GM13977 (cell line): ENCODE results near the gene DTWD2.
A peak's percentile ranks its signal among the peaks of the same experiment; 100 is the strongest.

ENCODE experiments used
- DNase-seq: peaks from one replicate; pipeline ENCODE4 v3.0.0; 2012; ENCODE audit warnings: low spot score
- in situ Hi-C: fragments of 300-500 bp; cut with MboI; formaldehyde crosslinking; loops from one replicate; pipeline ENCODE4 v1.12.0; 2022; ENCODE audit warnings: low sequenced_read_pairs, low pct_unique_long_range_greater_than_20kb, mixed read lengths, inconsistent platforms; ENCODE audit not compliant: unreplicated experiment
- TF ChIP-seq, protein P1 (sequence below): IDR thresholded peaks from 2 replicates; pipeline ENCODE4 v1.5.1; 2012; ENCODE audit warnings: mild to moderate bottlenecking, control low read depth; ENCODE audit not compliant: insufficient read depth; ENCODE audit errors: extremely low read depth, missing control alignments

The DTWD2 gene

GRCh38 chr5:118987988-118988865 lies at the start of gene DTWD2:
Gene DTWD2, minus strand, starts transcription at chr5:118988547. Its CDS starts 36 bp downstream, at chr5:118988511.
- in situ Hi-C loops = no loop called here
- DNase-seq = peak; percentile 94
- TF ChIP-seq, protein P1, sequence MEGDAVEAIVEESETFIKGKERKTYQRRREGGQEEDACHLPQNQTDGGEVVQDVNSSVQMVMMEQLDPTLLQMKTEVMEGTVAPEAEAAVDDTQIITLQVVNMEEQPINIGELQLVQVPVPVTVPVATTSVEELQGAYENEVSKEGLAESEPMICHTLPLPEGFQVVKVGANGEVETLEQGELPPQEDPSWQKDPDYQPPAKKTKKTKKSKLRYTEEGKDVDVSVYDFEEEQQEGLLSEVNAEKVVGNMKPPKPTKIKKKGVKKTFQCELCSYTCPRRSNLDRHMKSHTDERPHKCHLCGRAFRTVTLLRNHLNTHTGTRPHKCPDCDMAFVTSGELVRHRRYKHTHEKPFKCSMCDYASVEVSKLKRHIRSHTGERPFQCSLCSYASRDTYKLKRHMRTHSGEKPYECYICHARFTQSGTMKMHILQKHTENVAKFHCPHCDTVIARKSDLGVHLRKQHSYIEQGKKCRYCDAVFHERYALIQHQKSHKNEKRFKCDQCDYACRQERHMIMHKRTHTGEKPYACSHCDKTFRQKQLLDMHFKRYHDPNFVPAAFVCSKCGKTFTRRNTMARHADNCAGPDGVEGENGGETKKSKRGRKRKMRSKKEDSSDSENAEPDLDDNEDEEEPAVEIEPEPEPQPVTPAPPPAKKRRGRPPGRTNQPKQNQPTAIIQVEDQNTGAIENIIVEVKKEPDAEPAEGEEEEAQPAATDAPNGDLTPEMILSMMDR = peak; percentile 98

DNA sequence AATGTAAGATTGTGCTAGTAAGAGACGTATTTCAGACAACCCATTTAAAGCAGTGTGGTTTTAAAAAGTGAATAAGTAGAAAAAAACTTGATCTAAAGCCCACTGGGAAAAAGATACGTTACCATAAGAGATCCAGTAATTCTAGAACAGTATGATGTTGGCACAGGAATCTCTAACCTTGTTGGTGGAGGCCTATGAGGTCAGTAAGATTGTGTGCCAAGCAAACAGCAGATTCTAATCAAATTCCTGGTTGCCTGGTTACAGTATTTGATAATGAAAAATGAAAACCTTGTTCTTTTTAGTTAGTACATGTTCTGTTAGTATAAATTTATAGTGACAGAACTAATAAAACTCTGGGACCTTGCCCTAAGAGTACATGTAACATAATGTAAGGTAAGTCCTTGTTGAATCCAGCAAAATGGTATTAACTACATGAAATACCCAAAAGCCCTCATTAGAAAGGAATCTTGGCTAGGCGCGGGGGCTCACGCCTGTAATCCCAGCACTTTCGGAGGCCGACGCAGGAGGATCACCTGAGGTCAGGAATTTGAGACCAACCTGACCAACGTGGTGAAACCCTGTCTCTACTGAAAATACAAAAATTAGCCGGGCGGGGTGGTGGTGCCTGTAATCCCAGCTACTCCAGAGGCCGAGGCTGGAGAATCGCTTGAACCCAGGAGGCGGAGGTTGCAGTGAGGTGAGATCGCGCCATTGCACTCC lies 49.3 kb upstream of the DTWD2 start:
- DNase-seq = no peak
- TF ChIP-seq, protein P1 = no peak
- in situ Hi-C loops = no loop called here

GRCh38 chr5:119036101-119036762 lies 47.9 kb upstream of the DTWD2 start:
- in situ Hi-C loops = no loop called here
- no peak for DNase-seq
- TF ChIP-seq, protein P1 = no peak

GRCh38 chr5:119033135-119033534 lies 44.8 kb upstream of the DTWD2 start:
- in situ Hi-C loops = no loop called here
- TF ChIP-seq, protein P1 = no peak
- DNase-seq = no peak

GRCh38 chr5:119032656-119033055 lies 44.3 kb upstream of the DTWD2 start:
- TF ChIP-seq, protein P1 = no peak
- in situ Hi-C loops = no loop called here
- DNase-seq = no peak

DNA sequence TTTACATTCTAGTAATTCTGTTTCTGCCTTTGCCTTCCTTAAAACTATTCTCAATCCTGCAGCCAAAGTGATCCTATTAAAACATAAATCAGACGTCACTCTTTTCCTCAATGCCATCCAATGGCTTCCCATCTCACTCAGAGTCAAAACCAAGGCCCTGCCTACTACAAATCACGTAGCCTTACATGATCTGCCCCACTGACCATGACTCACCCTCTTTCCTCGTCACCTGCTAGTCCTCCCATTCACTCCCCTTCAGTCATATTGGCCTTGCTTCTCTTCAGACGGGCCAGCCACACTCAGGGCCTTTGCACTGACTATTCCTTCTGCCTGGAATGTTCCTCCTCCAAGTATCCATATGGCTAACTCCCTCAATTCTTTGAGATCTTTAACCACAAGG lies 43.6 kb upstream of the DTWD2 start:
- in situ Hi-C loops = no loop called here
- TF ChIP-seq, protein P1 = no peak
- peak; percentile 46 for DNase-seq
